HG03045 (cell line): ENCODE results near the gene SSR1.

ENCODE experiments used
- ATAC-seq: cut with Tn5 transposase; IDR thresholded peaks from one replicate; pipeline ENCODE4 v1.9.1; 2021; ENCODE audit warnings: mild to moderate bottlenecking, moderate library complexity; ENCODE audit not compliant: unreplicated experiment

The SSR1 gene

GRCh38 chr6:7260291-7261031 is 52.5 kb downstream of the SSR1 start:
- no peak for ATAC-seq

DNA sequence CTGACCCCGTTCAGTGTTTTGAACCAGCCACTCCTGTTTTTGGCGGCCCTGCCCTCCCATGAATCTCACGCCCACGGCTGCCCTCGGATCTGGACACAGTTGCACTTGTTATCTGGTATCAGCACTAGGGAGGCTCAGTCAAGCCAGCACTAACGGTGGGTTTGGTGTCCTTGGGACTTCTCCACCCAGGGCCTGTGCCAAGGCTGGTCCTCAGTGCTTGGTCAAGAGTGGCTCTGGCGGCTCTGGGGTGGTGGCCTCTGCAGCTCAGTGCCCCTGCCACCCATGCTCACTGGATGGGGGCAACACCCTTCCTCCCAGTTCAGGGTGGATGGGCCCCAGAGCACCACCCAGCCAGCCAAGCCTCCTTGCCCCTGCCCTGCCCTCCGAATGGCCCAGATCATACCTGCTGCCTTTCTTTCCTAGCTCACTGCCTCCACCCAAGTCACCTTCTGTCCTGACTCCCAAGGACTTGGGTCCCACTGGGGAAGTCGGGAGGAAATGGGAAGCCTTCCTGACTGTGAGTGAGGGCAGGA is 54.7 kb downstream of the SSR1 start:
- no peak for ATAC-seq

DNA sequence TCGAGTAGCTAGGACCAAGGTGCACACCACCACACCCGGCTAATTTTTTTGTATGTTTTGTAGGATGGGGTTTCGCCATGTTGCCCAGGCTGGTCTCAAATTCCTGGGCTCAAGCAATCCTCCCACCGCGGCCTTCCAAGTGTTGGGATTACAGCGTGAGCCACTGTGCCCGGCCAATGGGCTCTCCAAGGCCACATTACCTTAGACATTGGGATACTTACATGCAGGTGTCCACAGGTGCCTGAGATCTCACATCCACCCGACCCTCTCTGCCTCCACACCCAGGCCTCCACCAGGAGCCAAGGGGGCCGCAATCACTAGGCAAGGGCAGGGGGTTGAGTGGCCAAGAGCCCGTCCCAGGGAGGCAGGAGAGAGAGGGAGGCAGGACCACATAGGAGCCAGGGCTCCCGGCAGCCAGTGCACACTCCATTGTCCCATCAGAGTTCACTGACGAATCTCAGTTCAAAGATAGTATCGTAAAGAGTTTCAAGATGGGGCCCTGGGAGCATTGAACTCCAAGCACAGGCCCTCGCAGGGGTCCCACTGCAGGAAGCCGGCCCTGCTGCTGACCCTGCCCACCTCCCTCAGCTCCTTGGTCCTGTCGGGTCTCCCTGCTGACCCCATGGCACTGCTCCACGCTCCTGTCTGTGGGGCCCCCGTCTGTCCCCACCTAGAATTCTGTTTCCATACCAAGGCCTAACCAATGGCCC is 55.3 kb downstream of the SSR1 start:
- ATAC-seq: no peak

- ATAC-seq: no peak
These were observed 56.2 kb downstream of the SSR1 start for GRCh38 chr6:7256785-7257184.

GRCh38 chr6:7255918-7256317 is 57.1 kb downstream of the SSR1 start:
- no peak for ATAC-seq

DNA sequence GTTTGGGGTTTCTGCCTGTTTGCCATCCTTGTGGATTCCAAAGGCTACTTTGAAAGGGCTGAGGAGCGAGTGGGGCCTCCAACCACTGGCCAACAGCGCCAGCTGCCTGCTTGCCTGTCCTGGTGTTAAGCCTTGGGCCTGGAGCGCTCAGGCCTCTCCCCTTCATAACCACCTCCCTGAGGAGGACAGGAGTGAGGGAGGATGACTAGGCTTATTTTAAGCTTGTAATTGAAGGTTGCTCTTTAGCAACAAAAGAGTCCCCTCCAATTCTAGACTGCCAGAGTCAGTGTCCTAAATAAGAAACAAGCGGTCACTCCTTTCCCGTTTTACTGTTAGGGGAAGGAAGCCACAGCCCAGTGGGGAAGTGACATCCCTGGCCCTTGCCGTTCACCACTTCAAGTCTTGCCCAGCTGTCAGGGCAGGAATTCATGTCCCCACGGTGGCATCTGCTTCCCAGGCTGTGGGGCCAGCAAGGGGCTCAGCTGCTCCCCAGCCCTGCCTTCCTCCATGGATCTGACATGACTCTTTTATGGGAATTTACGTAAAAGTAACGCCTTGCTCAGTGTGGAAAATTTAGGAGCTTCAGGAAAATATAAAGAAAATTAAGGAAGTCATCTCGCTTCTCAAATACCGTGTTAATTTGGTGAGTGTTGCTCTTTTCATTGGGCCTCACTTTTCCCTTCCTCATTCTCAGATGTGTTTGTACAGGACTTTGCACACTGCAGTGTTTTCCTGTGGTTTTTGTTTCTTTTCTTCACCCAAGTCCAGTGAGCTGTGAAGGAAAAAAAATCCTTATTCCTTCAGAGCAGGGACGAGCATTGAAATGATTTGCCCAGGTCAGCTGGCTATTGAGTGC is 57.8 kb downstream of the SSR1 start:
- ATAC-seq: no peak

DNA sequence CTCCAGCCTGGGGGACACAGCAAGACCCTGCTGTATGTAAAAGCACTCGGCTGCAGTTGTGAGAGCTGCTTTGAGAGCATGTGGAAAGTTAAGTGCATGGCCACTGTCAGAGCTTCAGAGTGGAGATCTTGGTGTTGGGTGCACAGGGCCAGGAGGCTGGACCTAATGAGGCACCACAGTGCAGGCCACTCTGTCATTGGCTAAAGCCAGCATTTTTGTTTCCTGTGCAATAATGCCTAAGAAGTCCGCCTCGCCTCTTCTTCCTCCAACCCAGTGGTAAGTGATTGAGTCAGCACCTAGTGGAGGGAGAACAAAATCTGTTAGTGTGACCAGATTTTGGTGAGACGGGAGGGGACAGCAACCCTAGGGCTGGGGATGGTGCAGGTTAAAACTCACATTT is 60.6 kb downstream of the SSR1 start:
- no peak for ATAC-seq

GRCh38 chr6:7251646-7252260 is 61.2 kb downstream of the SSR1 start:
- ATAC-seq: no peak

DNA sequence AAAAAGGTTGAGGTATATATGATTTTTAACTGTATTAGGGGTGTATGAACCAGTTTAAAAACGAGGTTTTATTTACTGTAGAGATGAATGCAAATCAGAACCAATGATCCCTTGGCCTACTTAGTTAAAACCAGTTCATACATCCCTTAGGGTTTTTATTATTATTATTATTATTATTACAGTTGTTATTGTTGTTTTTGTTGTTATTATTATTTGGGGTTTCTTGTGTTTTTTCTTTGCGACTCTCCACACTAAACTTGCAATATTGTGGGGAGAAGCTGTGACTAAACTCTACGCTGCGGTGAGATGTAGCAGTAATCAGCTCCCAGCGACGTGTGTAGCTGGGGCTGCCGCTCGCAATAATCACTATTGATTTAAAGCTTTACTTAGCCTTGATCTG is 62.2 kb downstream of the SSR1 start:
- ATAC-seq: no peak

DNA sequence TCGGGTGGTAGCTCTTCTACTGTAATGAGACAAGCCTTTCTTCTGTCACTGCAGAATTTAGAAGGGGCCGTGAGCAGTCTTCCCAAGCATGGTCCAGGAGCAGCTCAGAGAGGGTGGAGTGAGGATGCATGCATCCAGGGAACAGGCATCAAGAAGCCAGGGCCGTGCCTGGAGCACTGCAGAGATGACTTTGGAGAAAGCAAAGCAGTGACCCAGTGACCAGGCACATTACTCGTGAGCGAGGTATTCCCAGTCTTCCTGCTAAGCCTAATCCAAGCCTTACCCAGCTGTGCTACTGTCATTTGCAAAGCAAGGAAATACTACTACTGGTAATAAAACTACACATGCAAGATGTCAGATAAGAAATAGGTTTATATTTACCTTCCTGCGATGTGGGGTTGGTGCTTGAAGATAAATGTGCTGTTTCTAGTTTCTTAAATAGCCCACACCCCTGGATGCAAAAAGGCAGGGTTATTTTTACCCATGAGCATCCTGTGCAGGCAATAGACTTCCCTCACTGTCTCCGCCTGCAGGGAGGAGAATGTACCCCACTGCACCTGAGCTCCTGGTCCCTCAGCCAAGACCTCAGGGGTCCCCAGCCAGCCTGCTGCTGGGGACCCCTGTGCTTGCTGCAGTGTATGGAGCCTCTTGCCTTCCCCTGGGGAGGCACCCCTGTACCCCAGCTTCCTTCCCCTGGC is 62.9 kb downstream of the SSR1 start:
- ATAC-seq: no peak

DNA sequence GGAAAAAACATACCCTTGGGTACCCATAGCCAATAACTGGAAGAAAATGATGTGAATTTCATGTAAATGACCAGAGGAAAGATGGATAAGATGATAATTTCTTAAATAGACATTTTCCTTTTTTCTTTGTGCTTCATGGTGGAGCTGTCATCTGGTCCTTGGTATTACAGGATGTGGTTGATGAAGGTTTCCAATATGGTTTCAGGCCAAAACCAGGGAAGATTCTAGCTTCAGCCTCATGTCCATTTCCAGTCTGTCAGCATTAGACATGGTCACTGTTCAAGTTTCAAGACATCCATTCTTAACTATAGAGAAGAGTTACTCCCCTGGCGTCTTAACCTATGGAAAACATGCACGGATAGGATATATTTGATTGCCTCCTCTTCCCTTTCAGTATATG is 63.6 kb downstream of the SSR1 start:
- no peak for ATAC-seq

DNA sequence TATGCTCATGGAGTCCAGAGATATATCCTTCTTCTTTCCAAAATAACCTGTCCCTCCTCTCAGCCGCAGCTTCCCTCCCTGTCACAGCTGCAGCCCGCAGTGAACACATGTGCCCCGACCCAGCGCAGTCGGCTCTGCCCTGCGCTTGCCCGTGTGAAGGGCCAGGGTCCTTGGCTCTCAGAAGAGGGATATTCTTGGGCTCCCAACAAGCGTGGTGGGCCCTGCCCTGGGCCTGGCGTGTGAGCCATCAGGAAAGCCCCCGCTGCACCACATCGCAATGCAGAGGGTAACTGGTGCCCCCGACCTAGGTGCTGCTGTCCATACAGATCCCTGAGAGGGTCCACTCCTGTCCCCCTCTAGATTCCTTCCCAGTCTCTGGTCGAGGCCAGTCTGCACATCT is 65.2 kb downstream of the SSR1 start:
- no peak for ATAC-seq

GRCh38 chr6:7247179-7247456 is 65.9 kb downstream of the SSR1 start:
- ATAC-seq: no peak

- no peak for ATAC-seq
These were observed 66.4 kb downstream of the SSR1 start for GRCh38 chr6:7246401-7247178.

DNA sequence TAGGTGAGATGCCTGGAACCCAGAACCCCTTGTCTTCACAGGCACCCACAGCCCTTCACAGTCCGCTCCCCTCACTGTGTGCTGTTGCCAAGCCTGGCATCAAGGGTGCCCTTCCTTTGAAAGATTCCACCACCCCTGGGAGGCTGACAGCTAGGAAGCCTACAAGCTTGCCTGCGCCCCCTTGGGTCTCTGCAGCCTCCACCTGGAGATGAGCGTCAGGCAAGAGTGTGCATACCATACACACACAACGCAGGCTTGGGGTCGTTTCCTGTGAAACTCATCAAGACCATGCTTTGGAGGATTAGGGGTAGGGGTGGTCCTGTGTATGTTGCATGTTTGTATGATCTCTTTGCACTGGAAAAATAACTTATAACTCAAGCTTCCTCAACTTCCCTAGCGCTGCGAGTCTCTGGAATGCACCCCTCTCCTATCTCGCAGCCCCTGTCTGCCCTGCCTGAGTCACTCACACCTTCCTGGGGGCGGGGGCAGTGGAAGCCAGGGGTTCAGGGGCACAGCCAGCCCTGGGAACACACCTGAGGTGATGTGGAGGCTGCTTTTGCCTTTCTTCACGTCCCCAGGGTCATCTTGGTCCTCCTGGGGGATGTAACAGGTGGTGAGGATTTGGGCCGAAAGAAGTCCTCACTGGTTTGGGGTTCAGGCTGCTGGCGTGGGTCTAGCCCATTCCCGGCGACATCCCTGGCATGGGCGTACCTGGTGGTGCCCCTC is 67.2 kb downstream of the SSR1 start:
- no peak for ATAC-seq

DNA sequence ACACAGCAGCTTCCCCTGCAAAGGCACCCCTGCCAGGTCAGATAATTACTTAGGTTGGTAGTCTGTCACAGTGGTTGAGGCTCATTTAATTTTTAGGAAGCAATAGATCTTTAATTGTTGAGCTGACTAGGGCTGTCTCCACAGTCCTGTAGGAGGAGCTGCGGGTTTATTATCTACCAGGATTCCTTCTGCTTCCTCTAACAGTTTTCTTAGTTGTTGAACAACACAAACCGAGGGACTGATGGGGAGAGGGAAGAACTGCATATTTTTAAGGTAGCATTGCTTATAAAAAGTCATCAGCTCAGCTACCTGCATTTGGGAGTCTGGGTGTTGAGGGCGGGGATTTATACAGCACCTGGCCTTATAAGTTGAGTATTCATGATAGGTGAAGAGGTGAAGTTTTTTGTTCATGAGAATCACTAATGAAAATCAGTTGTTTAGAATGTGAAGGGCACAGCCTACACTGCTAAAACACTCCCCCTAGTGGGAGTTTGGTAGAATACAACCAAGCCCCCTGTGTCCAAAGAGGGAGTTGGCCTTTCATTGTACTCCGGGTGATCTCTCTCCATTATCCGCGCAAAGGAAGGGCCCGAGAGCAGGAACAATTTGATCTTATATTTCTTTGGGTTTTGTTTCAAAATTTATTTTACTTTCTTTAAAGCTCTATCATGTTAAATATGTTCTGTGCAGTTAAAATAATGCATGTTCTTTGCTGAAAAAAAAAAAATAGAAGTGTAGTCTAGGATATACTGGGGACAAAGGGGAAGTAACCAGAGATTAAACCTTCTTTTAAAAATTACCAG is 69.6 kb downstream of the SSR1 start:
- no peak for ATAC-seq

GRCh38 chr6:7242835-7243178 is 70.2 kb downstream of the SSR1 start:
- ATAC-seq: no peak
